CD4-positive, alpha-beta memory T cell (primary cell): ENCODE measurements around the gene NKX1-2. TPM values are rescaled to one million over a fixed set of nuclear protein-coding genes. Genes with fewer than 3 reads are reported as not detected.

Source experiments
- CTCF ChIA-PET: fragments of 350-600 bp; sonication (Branson Sonifier 250); formaldehyde crosslinking; loops from one replicate; lab custom pipeline; 2021; ENCODE audit warnings: inconsistent platforms; ENCODE audit not compliant: partially characterized antibody; lab: Charles Lee
- POLR2A ChIA-PET: fragments of 350-600 bp; sonication (Branson Sonifier 250); formaldehyde crosslinking; loops from one replicate; lab custom pipeline; 2021; ENCODE audit not compliant: partially characterized antibody; lab: Charles Lee
- DNase-seq, 5 donors: peaks; one replicate each; pipeline versions ENCODE4 v3.0.0 to v3.0.0-alpha.2; 2020 to 2022; ENCODE audit warnings: mixed read lengths in 1 of 5
- H3K27ac ChIP-seq: one replicate; pipeline ENCODE4 v1.7.0; 2013; ENCODE audit warnings: low read depth, low read length
- H3K27me3 ChIP-seq: 2 replicates; pipeline ENCODE4 v1.7.0; 2013; ENCODE audit warnings: mild to moderate bottlenecking, low read length, moderate library complexity; ENCODE audit not compliant: insufficient read depth
- H3K36me3 ChIP-seq: 2 replicates; pipeline ENCODE4 v1.7.0; 2013; ENCODE audit warnings: mild to moderate bottlenecking, low read length, moderate library complexity; ENCODE audit not compliant: insufficient read depth
- H3K4me1 ChIP-seq: 2 replicates; pipeline ENCODE4 v1.7.0; 2013; ENCODE audit warnings: mild to moderate bottlenecking, low read length, moderate library complexity; ENCODE audit not compliant: insufficient read depth
- H3K4me3 ChIP-seq, 2 donors: one replicate each; pipeline ENCODE4 v1.7.0; 2013; ENCODE audit warnings: low read length in 2 of 2, mild to moderate bottlenecking in 1 of 2
- H3K9me3 ChIP-seq, 2 donors: one replicate each; pipeline ENCODE4 v1.7.0; 2013; ENCODE audit warnings: low read length in 2 of 2, control low read depth in 1 of 2; ENCODE audit not compliant: control insufficient read depth in 1 of 2
- H3K27ac Mint-ChIP-seq, 7 donors: one replicate each; pipeline ENCODE4 v1.8.0; 2020 to 2021; ENCODE audit warnings: mixed read lengths in 7 of 7, mild to moderate bottlenecking in 6 of 7, inconsistent platforms in 3 of 7, moderate library complexity in 3 of 7
- H3K27me3 Mint-ChIP-seq, 2 donors: one replicate each; pipeline ENCODE4 v1.8.0; 2020 to 2021; ENCODE audit warnings: mixed read lengths in 2 of 2
- H3K36me3 Mint-ChIP-seq, 2 donors: one replicate each; pipeline ENCODE4 v1.8.0; 2020 to 2021; ENCODE audit warnings: mixed read lengths in 2 of 2, inconsistent platforms in 1 of 2, mild to moderate bottlenecking in 1 of 2
- H3K4me1 Mint-ChIP-seq, 4 donors: one replicate each; pipeline ENCODE4 v1.8.0; 2020 to 2021; ENCODE audit warnings: mixed read lengths in 4 of 4, mild to moderate bottlenecking in 1 of 4
- H3K4me3 Mint-ChIP-seq, 8 donors: one replicate each; pipeline ENCODE4 v1.8.0; 2020 to 2021; ENCODE audit warnings: mixed read lengths in 8 of 8, mild to moderate bottlenecking in 7 of 8, moderate library complexity in 6 of 8, inconsistent platforms in 3 of 8
- H3K9me3 Mint-ChIP-seq, 8 donors: one replicate each; pipeline ENCODE4 v1.8.0; 2020 to 2021; ENCODE audit warnings: mixed read lengths in 8 of 8, mild to moderate bottlenecking in 5 of 8, inconsistent platforms in 3 of 8, moderate library complexity in 1 of 8
- intact Hi-C: fragments of 100-400 bp; cut with micrococcal nuclease; formaldehyde crosslinking; loops from one replicate; pipeline ENCODE4 v1.15.1; 2023
- polyA plus RNA-seq, 2 donors: library from polyadenylated mRNA; unstranded; fragments of 300-500 nt; fragmentation: Illumina TruSeq; gene quantifications; one replicate each; pipeline ENCODE4 v1.2.3, GENCODE V29; 2021
- total RNA-seq, 2 experiments: library from RNA; stranded (reverse); gene quantifications; one replicate each; pipeline ENCODE4 v1.2.3, GENCODE V29; 2021

NKX1-2 gene
- total and polyA plus RNA-seq, 4 experiments from 2014 or later = not detected

DNA sequence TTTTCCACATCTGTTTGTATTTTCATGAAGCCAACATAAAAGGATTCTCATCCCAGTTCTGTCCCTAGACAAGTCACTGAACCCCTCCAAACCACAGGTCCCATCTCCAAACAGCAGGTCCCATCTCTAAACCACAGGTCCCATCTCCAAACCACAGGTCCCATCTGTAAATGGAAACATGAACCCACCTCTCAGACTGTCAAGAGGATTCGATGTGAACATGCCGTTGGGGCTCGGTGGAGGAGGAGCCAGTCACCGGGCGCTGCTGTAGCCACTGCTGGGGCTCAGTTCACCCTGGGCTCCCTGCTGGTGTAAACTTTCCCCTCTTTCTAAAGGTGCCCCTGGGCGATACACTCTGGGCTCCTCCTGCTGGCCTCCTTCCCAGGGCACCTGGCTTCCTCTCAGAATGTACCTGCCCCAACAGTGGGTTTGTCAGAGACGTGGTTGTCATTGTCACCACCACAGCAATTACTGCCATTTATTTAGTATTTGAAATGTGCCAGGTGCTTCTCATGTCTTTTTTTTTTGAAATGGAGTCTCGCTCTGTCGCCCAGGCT lies 24.8 kb upstream of the NKX1-2 start:
- ChIA-PET POLR2A (no interaction called here), CTCF (no interaction called here)
- no peak for DNase-seq
- H3K9me3 ChIP-seq = no peaks in the 10 kb centered on the region
- H3K27ac ChIP-seq = no peak overlapping the region
- Mint-ChIP-seq H3K9me3 (no peaks in the 10 kb centered on the region), H3K27me3 (no peaks in the 10 kb centered on the region), H3K36me3 (peaks cover 0 to 3% of the 10 kb centered on the region in 2 donors), H3K27ac (peak overlapping the region in 2 of 7 donors; percentile 23 to 55), H3K4me3 (no peak overlapping the region), H3K4me1 (peaks cover 0 to 4% (median under 1%) of the 10 kb centered on the region in 4 donors)
- H3K36me3 ChIP-seq = no peaks in the 10 kb centered on the region
- intact Hi-C loops = no loop called here
- H3K4me1 ChIP-seq = no peaks in the 10 kb centered on the region
- H3K27me3 ChIP-seq = no peaks in the 10 kb centered on the region
- no peak overlapping the region for H3K4me3 ChIP-seq

DNA sequence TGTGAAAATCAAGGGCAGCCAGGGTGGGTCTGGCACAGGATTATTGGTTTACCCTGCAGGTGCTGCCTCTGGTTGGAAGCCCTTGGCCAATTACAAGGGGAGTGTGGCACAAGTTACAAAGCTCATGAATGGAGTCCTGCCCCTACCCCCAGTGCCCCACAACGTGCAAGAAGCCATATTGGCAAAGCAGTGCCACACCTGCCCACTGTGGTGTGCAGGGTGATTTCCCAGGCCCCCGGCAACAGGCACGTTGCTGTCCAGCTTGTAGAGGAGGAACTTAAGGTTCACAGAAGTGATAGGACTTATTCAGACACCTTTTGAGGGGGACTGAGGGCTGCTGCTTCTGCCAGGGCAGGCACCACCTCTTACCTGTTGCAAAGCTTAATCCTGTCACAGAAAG lies 23.2 kb upstream of the NKX1-2 start:
- ChIA-PET POLR2A (interaction anchor here (0.6 to 0.9 kb wide), 3 partner anchors 11 to 335 kb away, joined by 3 to 4 read pairs (median 3); partner anchors contain the start of gene LHPP), CTCF (no interaction called here)
- H3K36me3 ChIP-seq = no peaks in the 10 kb centered on the region
- no peak overlapping the region for H3K4me3 ChIP-seq
- peak overlapping the region in 1 of 7 donors; percentile 0 for H3K27ac Mint-ChIP-seq
- peaks cover 0 to 7% (median 2%) of the 10 kb centered on the region in 4 donors for H3K4me1 Mint-ChIP-seq
- no peak overlapping the region for H3K4me3 Mint-ChIP-seq
- H3K27me3 Mint-ChIP-seq = no peaks in the 10 kb centered on the region
- DNase-seq = no peak
- peaks cover 0 to 4% of the 10 kb centered on the region in 2 donors for H3K36me3 Mint-ChIP-seq
- no peaks in the 10 kb centered on the region for H3K9me3 ChIP-seq
- intact Hi-C loops = no loop called here
- no peaks in the 10 kb centered on the region for H3K27me3 ChIP-seq
- H3K4me1 ChIP-seq = no peaks in the 10 kb centered on the region
- H3K9me3 Mint-ChIP-seq = no peaks in the 10 kb centered on the region
- H3K27ac ChIP-seq = no peak overlapping the region

DNA sequence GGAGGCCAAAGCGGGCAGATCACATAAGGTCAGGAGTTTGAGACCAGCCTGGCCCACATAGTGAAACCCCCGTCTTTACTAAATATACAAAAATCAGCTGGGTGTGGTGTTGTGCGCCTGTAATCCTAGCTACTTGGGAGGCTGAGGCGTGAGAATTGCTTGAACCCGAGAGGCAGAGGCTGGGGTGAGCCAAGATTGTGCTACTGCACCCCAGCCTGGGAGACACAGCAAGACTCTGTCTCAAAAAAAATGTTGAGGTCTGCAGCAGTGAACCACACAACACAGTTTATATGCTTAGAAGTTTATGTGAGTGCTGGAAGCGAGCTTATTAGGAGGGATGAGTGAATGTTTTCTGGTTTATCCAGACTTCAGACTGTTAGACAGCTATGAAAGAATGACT lies 22.2 kb upstream of the NKX1-2 start:
- Mint-ChIP-seq H3K36me3 (peaks cover 0 to 4% of the 10 kb centered on the region in 2 donors), H3K4me3 (no peak overlapping the region), H3K27ac (no peak overlapping the region), H3K9me3 (no peaks in the 10 kb centered on the region), H3K4me1 (peaks cover 0 to 7% (median 3%) of the 10 kb centered on the region in 4 donors), H3K27me3 (no peaks in the 10 kb centered on the region)
- Histone ChIP-seq H3K27ac (no peak overlapping the region), H3K27me3 (no peaks in the 10 kb centered on the region), H3K4me3 (no peak overlapping the region), H3K4me1 (no peaks in the 10 kb centered on the region), H3K9me3 (no peaks in the 10 kb centered on the region), H3K36me3 (no peaks in the 10 kb centered on the region)
- intact Hi-C loops = no loop called here
- CTCF ChIA-PET = interaction anchor here (0.8 kb wide), 1 partner anchor 20 kb away, joined by 3 read pairs; no protein-coding TSS in a partner anchor
- POLR2A ChIA-PET = no interaction called here
- DNase-seq = no peak

DNA sequence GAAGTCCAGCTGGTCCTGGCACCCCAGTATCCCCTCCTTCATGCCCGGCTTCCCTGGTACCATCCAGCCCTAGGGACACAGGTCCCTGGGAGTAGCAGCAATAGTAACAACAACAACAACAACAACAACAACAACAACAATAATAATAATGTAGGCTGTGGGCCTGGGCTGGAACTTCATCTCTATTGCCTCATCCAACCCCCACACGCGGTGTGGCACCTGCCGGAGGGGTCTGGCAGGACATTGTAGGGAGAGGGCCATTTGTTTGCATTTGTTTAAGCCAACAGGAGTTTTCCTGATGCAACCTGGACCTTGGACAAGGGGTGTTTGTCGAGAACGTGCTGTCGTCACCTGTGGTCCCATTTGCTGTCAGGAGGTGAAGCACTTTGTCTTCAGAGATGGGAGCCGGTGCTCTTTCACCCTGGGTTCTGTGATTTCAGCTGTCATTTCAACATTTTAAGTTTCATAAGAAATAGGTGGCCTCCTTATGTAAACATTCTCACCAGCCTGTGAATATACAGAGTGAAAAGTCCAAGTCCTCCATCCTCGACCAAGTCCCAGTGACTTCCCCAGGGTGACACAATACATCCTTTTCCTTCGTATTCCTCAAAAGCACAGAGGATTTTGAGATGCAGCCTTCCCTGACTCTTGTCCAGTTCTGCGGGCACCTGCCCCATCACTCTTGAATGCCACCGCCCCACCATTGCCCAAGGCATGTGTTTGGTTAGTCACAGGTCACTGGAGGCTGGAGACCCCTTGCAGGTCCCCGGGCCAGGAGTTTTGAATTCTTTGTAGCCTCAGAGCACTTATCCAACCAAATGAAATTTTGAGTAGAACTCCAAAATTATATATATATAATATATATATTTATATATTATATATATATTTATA lies 21.0 kb upstream of the NKX1-2 start:
- no peaks in the 10 kb centered on the region for H3K27me3 ChIP-seq
- no peak overlapping the region for H3K27ac ChIP-seq
- H3K9me3 ChIP-seq = no peaks in the 10 kb centered on the region
- Mint-ChIP-seq H3K27ac (peak overlapping the region in 1 of 7 donors; percentile 19), H3K4me3 (no peak overlapping the region), H3K27me3 (no peaks in the 10 kb centered on the region), H3K36me3 (peaks cover 0 to 4% of the 10 kb centered on the region in 2 donors), H3K4me1 (peaks cover 4 to 12% (median 8%) of the 10 kb centered on the region in 4 donors), H3K9me3 (no peaks in the 10 kb centered on the region)
- H3K4me3 ChIP-seq = no peak overlapping the region
- CTCF ChIA-PET = no interaction called here
- H3K36me3 ChIP-seq = no peaks in the 10 kb centered on the region
- intact Hi-C loops = no loop called here
- POLR2A ChIA-PET = no interaction called here
- DNase-seq = no peak
- H3K4me1 ChIP-seq = peaks cover 3% of the 10 kb centered on the region

DNA sequence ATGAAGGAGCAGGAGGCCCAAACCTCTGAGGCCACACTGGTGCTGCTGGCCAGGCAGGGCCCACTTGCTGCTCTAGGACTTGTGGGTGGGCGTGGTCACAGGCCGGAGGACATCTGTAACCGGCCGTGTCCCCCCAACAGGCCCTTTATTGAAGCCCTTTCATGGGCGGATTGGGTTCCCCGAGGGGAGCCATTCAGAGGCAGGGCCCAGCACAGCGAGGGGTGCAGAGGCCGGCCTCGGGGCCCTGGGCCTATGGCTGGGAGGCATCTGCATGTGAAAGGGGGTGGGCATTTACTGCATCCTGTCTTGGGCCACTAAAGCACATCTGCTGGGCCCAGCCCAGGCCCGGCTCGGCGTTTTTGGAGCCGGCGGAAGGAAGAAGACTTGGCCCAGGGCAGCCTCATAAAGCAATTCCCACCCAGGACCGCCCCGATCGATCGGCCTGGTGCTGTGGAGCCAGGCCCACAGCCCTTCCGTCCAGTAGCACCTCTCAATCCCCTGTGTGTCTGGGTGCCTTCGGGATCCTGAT lies 20.2 kb upstream of the NKX1-2 start:
- H3K27ac Mint-ChIP-seq = no peak overlapping the region
- intact Hi-C loops = no loop called here
- CTCF ChIA-PET = no interaction called here

DNA sequence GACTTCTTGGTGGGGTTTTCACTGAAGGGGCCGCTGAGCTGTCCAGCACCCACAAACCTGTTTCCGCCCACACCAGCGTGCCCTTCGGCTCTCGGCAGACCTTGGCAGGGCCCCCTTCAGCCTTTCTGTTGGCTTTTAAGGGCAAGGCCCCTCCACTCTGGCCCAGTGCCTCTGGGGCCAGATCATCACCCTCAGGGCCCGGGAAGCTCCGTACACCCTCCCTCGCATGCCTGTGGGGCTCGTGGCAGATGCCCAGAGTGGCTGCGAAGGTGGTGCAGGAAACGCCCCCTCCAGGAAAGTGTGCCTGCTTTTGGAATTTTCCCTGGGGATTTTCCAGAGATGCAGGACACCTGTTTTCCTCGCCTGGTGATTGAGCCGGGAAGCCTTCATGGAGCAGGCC lies 18.8 kb upstream of the NKX1-2 start:
- intact Hi-C loops = no loop called here
- POLR2A ChIA-PET = no interaction called here
- CTCF ChIA-PET = interaction anchor here (1.4 kb wide), 1 partner anchor 78 kb away, joined by 3 read pairs; no protein-coding TSS in a partner anchor

More for the DNA sequence above, 20.2 kb upstream of the NKX1-2 start:
- POLR2A ChIA-PET = no interaction called here
- Mint-ChIP-seq H3K27me3 (no peaks in the 10 kb centered on the region), H3K4me3 (no peak overlapping the region), H3K36me3 (peaks cover 0 to 4% of the 10 kb centered on the region in 2 donors), H3K9me3 (no peaks in the 10 kb centered on the region), H3K4me1 (peaks cover 11 to 18% (median 14%) of the 10 kb centered on the region in 4 donors)
- Histone ChIP-seq H3K36me3 (no peaks in the 10 kb centered on the region), H3K27ac (no peak overlapping the region), H3K9me3 (no peaks in the 10 kb centered on the region), H3K4me3 (no peak overlapping the region), H3K4me1 (peaks cover 11% of the 10 kb centered on the region), H3K27me3 (no peaks in the 10 kb centered on the region)
- no peak for DNase-seq

DNA sequence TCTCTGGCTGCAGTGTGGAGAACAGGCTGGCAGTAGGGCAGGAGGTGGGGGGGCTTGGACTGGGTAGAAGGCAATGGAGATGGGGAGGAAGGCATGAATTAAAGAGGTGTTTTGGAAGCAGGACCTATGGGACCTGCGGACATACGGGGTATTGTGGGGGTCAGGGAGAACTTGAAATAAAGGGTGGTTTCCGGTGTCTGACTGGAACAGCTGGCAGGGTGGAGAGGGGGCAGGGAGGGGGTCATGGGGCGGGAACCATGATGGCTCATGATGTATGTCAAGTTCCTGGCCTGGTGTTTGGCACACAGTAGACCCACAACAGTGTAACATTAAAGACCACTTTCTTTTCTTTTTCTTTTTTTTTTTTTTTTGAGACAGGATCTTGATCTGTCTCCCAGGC lies 17.3 kb upstream of the NKX1-2 start:
- H3K4me1 Mint-ChIP-seq = peaks cover 18 to 30% (median 27%) of the 10 kb centered on the region in 4 donors
- H3K4me1 ChIP-seq = peaks cover 21% of the 10 kb centered on the region
- ChIA-PET CTCF (interaction anchor here (1.4 kb wide), 1 partner anchor 77 kb away, joined by 3 read pairs; no protein-coding TSS in a partner anchor), POLR2A (no interaction called here)
- H3K9me3 Mint-ChIP-seq = no peaks in the 10 kb centered on the region
- H3K27me3 ChIP-seq = no peaks in the 10 kb centered on the region
- peaks cover 0 to 4% of the 10 kb centered on the region in 2 donors for H3K36me3 Mint-ChIP-seq
- no peak overlapping the region for H3K4me3 Mint-ChIP-seq
- H3K4me3 ChIP-seq = no peak overlapping the region
- no peaks in the 10 kb centered on the region for H3K27me3 Mint-ChIP-seq
- H3K9me3 ChIP-seq = no peaks in the 10 kb centered on the region
- no peak overlapping the region for H3K27ac Mint-ChIP-seq
- intact Hi-C loops = no loop called here
- no peaks in the 10 kb centered on the region for H3K36me3 ChIP-seq
- DNase-seq = no peak
- H3K27ac ChIP-seq = no peak overlapping the region

More for the DNA sequence above, 18.8 kb upstream of the NKX1-2 start:
- Mint-ChIP-seq H3K27ac (no peak overlapping the region), H3K4me1 (peaks cover 18 to 28% (median 24%) of the 10 kb centered on the region in 4 donors), H3K9me3 (no peaks in the 10 kb centered on the region), H3K4me3 (no peak overlapping the region), H3K27me3 (no peaks in the 10 kb centered on the region), H3K36me3 (peaks cover 0 to 4% of the 10 kb centered on the region in 2 donors)
- Histone ChIP-seq H3K27ac (no peak overlapping the region), H3K9me3 (no peaks in the 10 kb centered on the region), H3K36me3 (no peaks in the 10 kb centered on the region), H3K4me1 (peaks cover 21% of the 10 kb centered on the region), H3K4me3 (no peak overlapping the region), H3K27me3 (no peaks in the 10 kb centered on the region)
- DNase-seq = no peak
